Stomach (tissue), 9 donors: ENCODE results near the gene CNOT2. TPM values are rescaled to one million over a fixed set of nuclear protein-coding genes. Genes with fewer than 3 reads are reported as not detected.

Experiments
- DNase-seq, 2 donors: peaks; one replicate each; pipeline versions ENCODE4 v3.0.0 to v3.0.0-alpha.2; 2013 to 2019
- H3K27ac ChIP-seq, 5 donors: fragments of 200-600 bp in 4 of 5; sonication (generic) in 4 of 5; one replicate each; pipeline ENCODE4 v1.5.1; 2013 to 2019; ENCODE audit warnings: mild to moderate bottlenecking in 1 of 5, moderate library complexity in 1 of 5
- H3K27me3 ChIP-seq, 3 donors: fragments of 200-600 bp; sonication (generic); one replicate each; pipeline ENCODE4 v1.5.1; 2017 to 2019; ENCODE audit warnings: mixed run types in 1 of 3
- H3K36me3 ChIP-seq, 4 donors: fragments of 200-600 bp; sonication (generic); 1 replicate in 3 of 4; 2 replicates in 1 of 4; pipeline ENCODE4 v1.5.1; 2016 to 2019
- H3K4me1 ChIP-seq, 4 donors: fragments of 200-600 bp; sonication (generic); one replicate each; pipeline ENCODE4 v1.5.1; 2016 to 2019
- H3K4me3 ChIP-seq, 4 donors: fragments of 200-600 bp; sonication (generic) in 3 of 4; one replicate each; pipeline ENCODE4 v1.5.1; 2016 to 2019; ENCODE audit warnings: mild to moderate bottlenecking in 1 of 4
- H3K9me3 ChIP-seq, 4 donors: fragments of 200-600 bp; sonication (generic); one replicate each; pipeline ENCODE4 v1.5.1; 2016 to 2019
- CTCF ChIP-seq, 7 experiments: fragments of 450-650 bp in 4 of 7; fragments of 200-600 bp in 3 of 7; sonication (generic) in 3 of 7; IDR thresholded peaks; one replicate each; pipeline ENCODE4 v1.5.1; 2016 to 2019; ENCODE audit warnings: antibody characterized with exemption in 7 of 7, control low read depth in 2 of 7, mild to moderate bottlenecking in 1 of 7
- EP300 ChIP-seq: sonication (generic); formaldehyde crosslinking; IDR thresholded peaks from one replicate; pipeline ENCODE4 v1.6.1; 2017; ENCODE audit warnings: antibody characterized with exemption
- POLR2A ChIP-seq, 4 donors: fragments of 450-650 bp; IDR thresholded peaks; one replicate each; pipeline ENCODE4 v1.6.1; 2016; ENCODE audit warnings: antibody characterized with exemption in 4 of 4, control low read depth in 2 of 4, mild to moderate bottlenecking in 1 of 4, moderate library complexity in 1 of 4
- POLR2AphosphoS5 ChIP-seq, 3 donors: sonication (generic); formaldehyde crosslinking; IDR thresholded peaks; one replicate each; pipeline ENCODE4 v1.6.1; 2016; ENCODE audit warnings: antibody characterized with exemption in 3 of 3
- WGBS, 5 donors: extraction: QIAGEN DNeasy Blood & Tissue Kit in 3 of 5; methylation state at CpG; one replicate each; pipeline versions ENCODE4 v1.1.5 to v1.1.7; 2013 to 2018; 5-methylcytosine and 5-hydroxymethylcytosine counted together
- intact Hi-C: fragments of 100-400 bp; cut with DNase I; formaldehyde crosslinking; loops from one replicate; pipeline ENCODE4 v1.15.1; 2023; ENCODE audit warnings: low total_unique reads
- polyA plus RNA-seq, 3 donors: library from polyadenylated mRNA; stranded (reverse); fragments of 200-250 nt; gene quantifications; one replicate each; pipeline ENCODE4 v1.2.3, GENCODE V29; 2013
- total RNA-seq, 5 donors: library from RNA; depleted of rRNA; stranded (reverse); fragments of >200 nt; gene quantifications; one replicate each; pipeline versions ENCODE4 v1.1.0 to v1.2.3, GENCODE V29; 2014 to 2016
- donor health status: healthy with polysubstance abuse.
- donor health status: Bipolar disorder and iron deficiency.
- donor health status: healthy.

The CNOT2 gene
- total and polyA plus RNA-seq, 8 donors: 18.0 to 237 (median 60.0) TPM

GRCh38 chr12:70399311-70399710, 156.1 kb downstream of the CNOT2 start:
- intact Hi-C loops: no loop called here
- WGBS, 5 donors: 72 to 92% (median 78%) methylated on average over 6 of the region's 6 CpGs

DNA sequence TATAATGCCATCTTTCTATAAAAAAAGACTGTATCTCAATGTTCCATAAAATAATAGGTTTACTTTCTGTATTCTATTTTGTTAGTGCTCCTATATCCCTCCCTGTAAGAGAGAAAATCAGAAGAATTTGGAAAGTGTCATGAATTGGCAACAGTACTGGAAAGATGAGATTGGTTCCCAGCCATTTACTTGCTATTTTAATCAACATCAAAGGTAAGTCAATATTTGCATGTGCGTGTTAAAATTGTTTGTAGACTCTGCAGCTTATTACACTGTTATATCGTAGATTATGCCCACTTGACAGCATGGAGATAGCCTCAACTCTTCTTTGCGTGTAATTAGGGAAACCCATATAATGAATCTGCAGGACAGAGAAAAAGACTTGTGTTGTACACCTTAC, 156.9 kb downstream of the CNOT2 start:
- Histone ChIP-seq H3K36me3 (peaks cover 0 to 7% (median 0%) of the 10 kb centered on the region in 4 donors), H3K27me3 (no peaks in the 10 kb centered on the region), H3K4me1 (no peaks in the 10 kb centered on the region), H3K27ac (no peak overlapping the region), H3K9me3 (no peaks in the 10 kb centered on the region), H3K4me3 (no peak overlapping the region)
- intact Hi-C loops: no loop called here
- no peak for TF ChIP-seq POLR2AphosphoS5 (IDR thresholded peaks at IDR 0.05)
- TF ChIP-seq POLR2A (IDR thresholded peaks at IDR 0.05): no peak
- no peak for TF ChIP-seq CTCF (IDR thresholded peaks at IDR 0.05)
- TF ChIP-seq EP300: no peak
- no peak for DNase-seq
- 31 to 55% (median 38%) methylated on average over 3 of the region's 3 CpGs for whole genome bisulfite sequencing, 5 donors

More at GRCh38 chr12:70399311-70399710, 156.1 kb downstream of the CNOT2 start:
- no peak for DNase-seq
- TF ChIP-seq POLR2A (IDR thresholded peaks at IDR 0.05) (no peak), EP300 (no peak), CTCF (IDR thresholded peaks at IDR 0.05) (no peak), POLR2AphosphoS5 (IDR thresholded peaks at IDR 0.05) (no peak)
- H3K4me1 ChIP-seq: no peaks in the 10 kb centered on the region
- no peaks in the 10 kb centered on the region for H3K9me3 ChIP-seq
- no peak overlapping the region for H3K4me3 ChIP-seq
- H3K27ac ChIP-seq: no peak overlapping the region
- H3K36me3 ChIP-seq: peaks cover 0 to 7% (median 0%) of the 10 kb centered on the region in 4 donors
- H3K27me3 ChIP-seq: no peaks in the 10 kb centered on the region

- no peak for DNase-seq
- 35 to 83% (median 79%) methylated on average over 1 of the region's 1 CpG for WGBS, 5 donors
- H3K27ac ChIP-seq: no peak overlapping the region
- H3K4me1 ChIP-seq: no peaks in the 10 kb centered on the region
- peaks cover 0 to 7% (median 0%) of the 10 kb centered on the region in 4 donors for H3K36me3 ChIP-seq
- H3K27me3 ChIP-seq: no peaks in the 10 kb centered on the region
- intact Hi-C loops: no loop called here
- no peak for TF ChIP-seq POLR2AphosphoS5 (IDR thresholded peaks at IDR 0.05)
- no peak overlapping the region for H3K4me3 ChIP-seq
- no peaks in the 10 kb centered on the region for H3K9me3 ChIP-seq
These were observed 159.4 kb downstream of the CNOT2 start for GRCh38 chr12:70402597-70402996.

DNA sequence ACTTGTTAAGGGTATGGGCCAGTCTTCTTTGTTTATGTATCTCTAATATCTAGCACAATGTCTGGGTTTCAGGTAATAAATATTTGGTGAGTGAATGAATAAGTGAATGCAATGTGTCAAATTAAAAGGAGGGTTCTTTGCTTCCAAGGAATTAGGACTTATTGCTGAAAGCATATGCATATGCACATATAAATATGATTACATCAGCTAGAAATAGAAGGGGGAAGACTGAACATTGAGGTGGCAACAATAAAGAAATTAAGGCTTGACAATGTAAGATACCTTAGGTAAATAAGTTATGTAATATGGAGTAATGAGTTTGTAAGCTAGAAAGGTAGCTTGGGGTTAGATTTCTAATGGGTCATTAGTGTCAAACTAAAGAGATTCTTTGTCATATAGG, 160.6 kb downstream of the CNOT2 start:
- no peak for DNase-seq
- no peaks in the 10 kb centered on the region for H3K4me1 ChIP-seq
- H3K27ac ChIP-seq: no peak overlapping the region
- no peaks in the 10 kb centered on the region for H3K9me3 ChIP-seq
- intact Hi-C loops: no loop called here
- TF ChIP-seq POLR2A (IDR thresholded peaks at IDR 0.05): no peak
- no peak for TF ChIP-seq EP300
- no peak for TF ChIP-seq POLR2AphosphoS5 (IDR thresholded peaks at IDR 0.05)
- TF ChIP-seq CTCF (IDR thresholded peaks at IDR 0.05): no peak
- peaks cover 0 to 7% (median 0%) of the 10 kb centered on the region in 4 donors for H3K36me3 ChIP-seq
- H3K27me3 ChIP-seq: no peaks in the 10 kb centered on the region
- H3K4me3 ChIP-seq: no peak overlapping the region

Other genes with a start within 250 kb of the CNOT2 start
- 1 to 10 TPM in 2 of 5 donors, under 1 TPM in 1, not detected in 2; under 0.01 to 6.2 (median 2.9) TPM for gene KCNMB4, start 122.9 kb downstream of the CNOT2 start, total RNA-seq
- 1 to 10 TPM; 1.4 to 2.3 (median 1.6) TPM for gene KCNMB4, start 122.9 kb downstream of the CNOT2 start, polyA plus RNA-seq